Ascending aorta (tissue), 2 donors: ENCODE data around the gene PRSS23. TPM values are rescaled to one million over a fixed set of nuclear protein-coding genes. Genes with fewer than 3 reads are reported as not detected.

Experiments
- DNase-seq, 2 donors: peaks; one replicate each; pipeline ENCODE4 v3.0.0-alpha.2; 2019; ENCODE audit warnings: low spot score in 2 of 2
- H3K27ac ChIP-seq, 2 donors: fragments of 200-600 bp; sonication (generic); one replicate each; pipeline ENCODE4 v1.5.1; 2016 to 2017; ENCODE audit warnings: mild to moderate bottlenecking in 1 of 2
- H3K27me3 ChIP-seq: fragments of 200-600 bp; sonication (generic); one replicate; pipeline ENCODE4 v1.5.1; 2017
- H3K36me3 ChIP-seq, 2 donors: fragments of 200-600 bp; sonication (generic); one replicate each; pipeline ENCODE4 v1.5.1; 2016
- H3K4me1 ChIP-seq, 2 donors: fragments of 200-600 bp; sonication (generic); one replicate each; pipeline ENCODE4 v1.5.1; 2016 to 2017; ENCODE audit warnings: mild to moderate bottlenecking in 1 of 2
- H3K4me3 ChIP-seq, 2 donors: fragments of 200-600 bp; sonication (generic); one replicate each; pipeline ENCODE4 v1.5.1; 2016 to 2017; ENCODE audit warnings: mild to moderate bottlenecking in 1 of 2
- H3K9me3 ChIP-seq, 2 donors: fragments of 200-600 bp; sonication (generic); one replicate each; pipeline ENCODE4 v1.5.1; 2016
- CTCF ChIP-seq, 3 experiments: fragments of 200-600 bp in 2 of 3; fragments of 450-650 bp in 1 of 3; sonication (generic) in 2 of 3; IDR thresholded peaks; one replicate each; pipeline ENCODE4 v1.5.1; 2016 to 2019; ENCODE audit warnings: antibody characterized with exemption in 3 of 3, mild to moderate bottlenecking in 1 of 3, moderate library complexity in 1 of 3
- intact Hi-C: fragments of 100-400 bp; cut with DNase I; formaldehyde crosslinking; loops from one replicate; pipeline ENCODE4 v1.15.1; 2023
- total RNA-seq: library from RNA; depleted of rRNA; stranded (reverse); fragments of >200 nt; gene quantifications from one replicate; pipeline ENCODE4 v1.1.0, GENCODE V29; 2016

PRSS23 gene
- total RNA-seq, 1 donor from 2014 or later: 184 TPM

- H3K36me3 ChIP-seq: peaks cover 5 to 10% of the 10 kb centered on the region in 2 donors
- H3K27me3 ChIP-seq: no peaks in the 10 kb centered on the region
- TF ChIP-seq CTCF (IDR thresholded peaks at IDR 0.05): no peak
- intact Hi-C loops: loop anchor here (10.0 kb wide), 1 partner anchor 742 kb away; the partner anchor contains the start of gene PICALM
- no peak overlapping the region for H3K27ac ChIP-seq
- no peak for DNase-seq
- no peak overlapping the region for H3K4me3 ChIP-seq
- H3K4me1 ChIP-seq: peaks cover 0 to 17% of the 10 kb centered on the region in 2 donors
- H3K9me3 ChIP-seq: no peaks in the 10 kb centered on the region
These were observed 6.6 kb downstream of the PRSS23 start for GRCh38 chr11:86806903-86807302.

GRCh38 chr11:86807360-86807759 is 7.0 kb downstream of the PRSS23 start:
- H3K36me3 ChIP-seq: peaks cover 5 to 10% of the 10 kb centered on the region in 2 donors
- H3K4me1 ChIP-seq: peaks cover 0 to 15% of the 10 kb centered on the region in 2 donors
- DNase-seq: no peak
- intact Hi-C loops: loop anchor here (10.0 kb wide), 1 partner anchor 743 kb away; the partner anchor contains the start of gene PICALM
- TF ChIP-seq CTCF (IDR thresholded peaks at IDR 0.05): no peak
- H3K27ac ChIP-seq: no peak overlapping the region
- no peaks in the 10 kb centered on the region for H3K9me3 ChIP-seq
- H3K4me3 ChIP-seq: no peak overlapping the region
- H3K27me3 ChIP-seq: no peaks in the 10 kb centered on the region

- Histone ChIP-seq H3K27ac (peak overlapping the region; percentile 9 to 36), H3K27me3 (no peaks in the 10 kb centered on the region), H3K9me3 (no peaks in the 10 kb centered on the region), H3K4me3 (no peak overlapping the region), H3K36me3 (peaks cover 5 to 10% of the 10 kb centered on the region in 2 donors), H3K4me1 (peaks cover 0 to 13% of the 10 kb centered on the region in 2 donors)
- DNase-seq: no peak
- TF ChIP-seq CTCF (IDR thresholded peaks at IDR 0.05): no peak
- intact Hi-C loops: loop anchor here (10.0 kb wide), 1 partner anchor 745 kb away; the partner anchor contains the start of gene PICALM
These were observed 9.2 kb downstream of the PRSS23 start for GRCh38 chr11:86809561-86809960.

- intact Hi-C loops: loop anchor here (10.0 kb wide), 1 partner anchor 505 kb away; the partner anchor contains the start of gene HIKESHI
- no peaks in the 10 kb centered on the region for H3K27me3 ChIP-seq
- H3K9me3 ChIP-seq: no peaks in the 10 kb centered on the region
- no peak for DNase-seq
- H3K36me3 ChIP-seq: peaks cover 5 to 10% of the 10 kb centered on the region in 2 donors
- no peak for TF ChIP-seq CTCF (IDR thresholded peaks at IDR 0.05)
- H3K27ac ChIP-seq: peak overlapping the region; percentile 9 to 36
- no peak overlapping the region for H3K4me3 ChIP-seq
- peaks cover 4 to 16% of the 10 kb centered on the region in 2 donors for H3K4me1 ChIP-seq
These were observed 9.9 kb downstream of the PRSS23 start for GRCh38 chr11:86810288-86810687.

- Histone ChIP-seq H3K27me3 (no peaks in the 10 kb centered on the region), H3K9me3 (no peaks in the 10 kb centered on the region), H3K36me3 (peaks cover 5 to 10% of the 10 kb centered on the region in 2 donors), H3K4me3 (no peak overlapping the region), H3K27ac (peak overlapping the region; percentile 6 to 36), H3K4me1 (peaks cover 8 to 28% of the 10 kb centered on the region in 2 donors)
- intact Hi-C loops: loop anchor here (10.0 kb wide), 1 partner anchor 507 kb away; the partner anchor contains the start of gene HIKESHI
- TF ChIP-seq CTCF (IDR thresholded peaks at IDR 0.05): no peak
- DNase-seq: no peak
These were observed 11.4 kb downstream of the PRSS23 start for GRCh38 chr11:86811637-86812321.
